Measurements from ENCODE around the gene MYO1C.

DNA sequence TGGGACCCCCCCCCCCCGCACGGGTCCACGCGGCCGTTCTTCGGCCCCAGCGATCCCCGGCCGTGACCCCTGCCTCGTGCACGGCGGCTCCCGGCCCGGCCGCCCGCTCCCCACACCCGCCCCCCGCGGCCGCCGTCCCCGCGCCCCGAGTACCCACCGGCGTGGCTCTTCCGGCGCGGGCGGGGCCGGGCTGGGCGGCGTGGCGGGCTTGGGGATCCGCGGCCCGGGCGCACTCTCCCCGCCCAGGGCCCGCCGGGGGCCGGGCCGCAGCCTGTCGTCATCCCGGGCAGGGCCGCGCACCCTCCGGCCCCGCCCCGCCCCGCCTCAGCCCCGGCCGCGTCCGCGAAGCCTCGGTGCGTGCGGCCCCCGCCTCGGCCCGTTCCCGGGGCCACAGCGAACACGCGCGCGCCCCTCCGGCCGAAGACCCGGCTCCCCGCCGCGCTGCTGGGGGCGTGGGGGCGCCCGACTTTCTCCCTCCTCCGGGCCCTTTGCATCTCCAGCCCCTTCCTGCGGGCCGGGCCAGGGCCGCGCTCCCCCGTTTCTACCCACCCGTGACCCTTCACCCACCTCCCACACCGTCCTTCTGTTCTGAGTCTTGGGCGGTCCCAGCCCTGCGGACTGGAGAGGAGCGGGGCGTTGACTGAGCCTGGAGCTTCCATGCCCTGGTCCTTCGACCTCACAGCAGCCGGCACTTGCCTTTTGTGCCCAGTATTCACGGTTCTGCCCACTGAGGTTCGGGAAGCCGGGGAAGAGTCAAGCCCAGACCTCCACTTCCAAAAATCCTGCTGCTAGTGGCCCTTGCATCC, 840 bp downstream of the MYO1C start:
- TF ChIP-seq, protein P1, sequence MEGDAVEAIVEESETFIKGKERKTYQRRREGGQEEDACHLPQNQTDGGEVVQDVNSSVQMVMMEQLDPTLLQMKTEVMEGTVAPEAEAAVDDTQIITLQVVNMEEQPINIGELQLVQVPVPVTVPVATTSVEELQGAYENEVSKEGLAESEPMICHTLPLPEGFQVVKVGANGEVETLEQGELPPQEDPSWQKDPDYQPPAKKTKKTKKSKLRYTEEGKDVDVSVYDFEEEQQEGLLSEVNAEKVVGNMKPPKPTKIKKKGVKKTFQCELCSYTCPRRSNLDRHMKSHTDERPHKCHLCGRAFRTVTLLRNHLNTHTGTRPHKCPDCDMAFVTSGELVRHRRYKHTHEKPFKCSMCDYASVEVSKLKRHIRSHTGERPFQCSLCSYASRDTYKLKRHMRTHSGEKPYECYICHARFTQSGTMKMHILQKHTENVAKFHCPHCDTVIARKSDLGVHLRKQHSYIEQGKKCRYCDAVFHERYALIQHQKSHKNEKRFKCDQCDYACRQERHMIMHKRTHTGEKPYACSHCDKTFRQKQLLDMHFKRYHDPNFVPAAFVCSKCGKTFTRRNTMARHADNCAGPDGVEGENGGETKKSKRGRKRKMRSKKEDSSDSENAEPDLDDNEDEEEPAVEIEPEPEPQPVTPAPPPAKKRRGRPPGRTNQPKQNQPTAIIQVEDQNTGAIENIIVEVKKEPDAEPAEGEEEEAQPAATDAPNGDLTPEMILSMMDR (IDR thresholded peaks at IDR 0.05; ENCODE audit: insufficient read depth, low read length), result no peak
- TF ChIP-seq GABPA (IDR thresholded peaks at IDR 0.05; ENCODE audit: low read depth), result no peak
- TF ChIP-seq POLR2AphosphoS5 (IDR thresholded peaks at IDR 0.05; ENCODE audit: low read depth), result no peak
- TF ChIP-seq, protein P2, sequence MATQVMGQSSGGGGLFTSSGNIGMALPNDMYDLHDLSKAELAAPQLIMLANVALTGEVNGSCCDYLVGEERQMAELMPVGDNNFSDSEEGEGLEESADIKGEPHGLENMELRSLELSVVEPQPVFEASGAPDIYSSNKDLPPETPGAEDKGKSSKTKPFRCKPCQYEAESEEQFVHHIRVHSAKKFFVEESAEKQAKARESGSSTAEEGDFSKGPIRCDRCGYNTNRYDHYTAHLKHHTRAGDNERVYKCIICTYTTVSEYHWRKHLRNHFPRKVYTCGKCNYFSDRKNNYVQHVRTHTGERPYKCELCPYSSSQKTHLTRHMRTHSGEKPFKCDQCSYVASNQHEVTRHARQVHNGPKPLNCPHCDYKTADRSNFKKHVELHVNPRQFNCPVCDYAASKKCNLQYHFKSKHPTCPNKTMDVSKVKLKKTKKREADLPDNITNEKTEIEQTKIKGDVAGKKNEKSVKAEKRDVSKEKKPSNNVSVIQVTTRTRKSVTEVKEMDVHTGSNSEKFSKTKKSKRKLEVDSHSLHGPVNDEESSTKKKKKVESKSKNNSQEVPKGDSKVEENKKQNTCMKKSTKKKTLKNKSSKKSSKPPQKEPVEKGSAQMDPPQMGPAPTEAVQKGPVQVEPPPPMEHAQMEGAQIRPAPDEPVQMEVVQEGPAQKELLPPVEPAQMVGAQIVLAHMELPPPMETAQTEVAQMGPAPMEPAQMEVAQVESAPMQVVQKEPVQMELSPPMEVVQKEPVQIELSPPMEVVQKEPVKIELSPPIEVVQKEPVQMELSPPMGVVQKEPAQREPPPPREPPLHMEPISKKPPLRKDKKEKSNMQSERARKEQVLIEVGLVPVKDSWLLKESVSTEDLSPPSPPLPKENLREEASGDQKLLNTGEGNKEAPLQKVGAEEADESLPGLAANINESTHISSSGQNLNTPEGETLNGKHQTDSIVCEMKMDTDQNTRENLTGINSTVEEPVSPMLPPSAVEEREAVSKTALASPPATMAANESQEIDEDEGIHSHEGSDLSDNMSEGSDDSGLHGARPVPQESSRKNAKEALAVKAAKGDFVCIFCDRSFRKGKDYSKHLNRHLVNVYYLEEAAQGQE (IDR thresholded peaks at IDR 0.05; ENCODE audit: insufficient replicate concordance, low read depth), result no peak
